Measurements from ENCODE around the gene RANGRF.

RANGRF gene

GRCh38 chr17:8333281-8333680 is 44.8 kb downstream of the RANGRF start:
- no peak overlapping the region for H3K4me2 ChIP-seq (ENCODE audit: low read length)
- no peaks in the 10 kb centered on the region for H3K9me3 ChIP-seq (ENCODE audit: insufficient read depth, low read length)
- no peak overlapping the region for H2AFZ ChIP-seq (ENCODE audit: low read depth, low read length)
- H4K20me1 ChIP-seq (ENCODE audit: insufficient read depth, low read length): no peaks in the 10 kb centered on the region
- no peak overlapping the region for H3K9ac ChIP-seq (ENCODE audit: low read length)
- H3K36me3 ChIP-seq (replicated peaks; ENCODE audit: low read depth, low read length): no peaks in the 10 kb centered on the region
- no peaks in the 10 kb centered on the region for H3K27me3 ChIP-seq (ENCODE audit: low read depth, low read length)
- TF ChIP-seq, protein P1, sequence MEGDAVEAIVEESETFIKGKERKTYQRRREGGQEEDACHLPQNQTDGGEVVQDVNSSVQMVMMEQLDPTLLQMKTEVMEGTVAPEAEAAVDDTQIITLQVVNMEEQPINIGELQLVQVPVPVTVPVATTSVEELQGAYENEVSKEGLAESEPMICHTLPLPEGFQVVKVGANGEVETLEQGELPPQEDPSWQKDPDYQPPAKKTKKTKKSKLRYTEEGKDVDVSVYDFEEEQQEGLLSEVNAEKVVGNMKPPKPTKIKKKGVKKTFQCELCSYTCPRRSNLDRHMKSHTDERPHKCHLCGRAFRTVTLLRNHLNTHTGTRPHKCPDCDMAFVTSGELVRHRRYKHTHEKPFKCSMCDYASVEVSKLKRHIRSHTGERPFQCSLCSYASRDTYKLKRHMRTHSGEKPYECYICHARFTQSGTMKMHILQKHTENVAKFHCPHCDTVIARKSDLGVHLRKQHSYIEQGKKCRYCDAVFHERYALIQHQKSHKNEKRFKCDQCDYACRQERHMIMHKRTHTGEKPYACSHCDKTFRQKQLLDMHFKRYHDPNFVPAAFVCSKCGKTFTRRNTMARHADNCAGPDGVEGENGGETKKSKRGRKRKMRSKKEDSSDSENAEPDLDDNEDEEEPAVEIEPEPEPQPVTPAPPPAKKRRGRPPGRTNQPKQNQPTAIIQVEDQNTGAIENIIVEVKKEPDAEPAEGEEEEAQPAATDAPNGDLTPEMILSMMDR (IDR thresholded peaks at IDR 0.05; ENCODE audit: low read depth, low read length): no peak
- TF ChIP-seq EZH2phosphoT487 (IDR thresholded peaks at IDR 0.05; ENCODE audit: low read depth): no peak
- no peak overlapping the region for H3K4me3 ChIP-seq (ENCODE audit: low read length)
- no peak overlapping the region for H3K27ac ChIP-seq (ENCODE audit: low read length)
- no peaks in the 10 kb centered on the region for H3K79me2 ChIP-seq (ENCODE audit: low read length)
- H3K4me1 ChIP-seq (ENCODE audit: low read length): peaks cover 6% of the 10 kb centered on the region; the same call in 1 of the 2 replicates

- Histone ChIP-seq H2AFZ (ENCODE audit: low read depth, low read length) (peak overlapping the region; percentile 45; the same call in 1 of the 2 replicates), H3K27me3 (ENCODE audit: low read depth, low read length) (no peaks in the 10 kb centered on the region), H3K79me2 (ENCODE audit: low read length) (no peaks in the 10 kb centered on the region), H4K20me1 (ENCODE audit: insufficient read depth, low read length) (no peaks in the 10 kb centered on the region), H3K9ac (ENCODE audit: low read length) (0 out of 2 replicates have a peak overlapping the region, but pooled peaks have one; percentile 4), H3K4me2 (ENCODE audit: low read length) (peak overlapping the region; percentile 67), H3K4me1 (ENCODE audit: low read length) (peaks cover 9% of the 10 kb centered on the region; the same call in 1 of the 2 replicates), H3K4me3 (ENCODE audit: low read length) (peak overlapping the region; percentile 55), H3K9me3 (ENCODE audit: insufficient read depth, low read length) (no peaks in the 10 kb centered on the region), H3K36me3 (replicated peaks; ENCODE audit: low read depth, low read length) (no peaks in the 10 kb centered on the region), H3K27ac (ENCODE audit: low read length) (no peak overlapping the region)
- TF ChIP-seq, protein P1 (IDR thresholded peaks at IDR 0.05; ENCODE audit: low read depth, low read length): no peak
- TF ChIP-seq EZH2phosphoT487 (IDR thresholded peaks at IDR 0.05; ENCODE audit: low read depth): no peak
These were observed 49.6 kb downstream of the RANGRF start for GRCh38 chr17:8337802-8338752.

- Histone ChIP-seq H3K4me3 (ENCODE audit: low read length) (no peak overlapping the region), H2AFZ (ENCODE audit: low read depth, low read length) (0 out of 2 replicates have a peak overlapping the region, but pooled peaks have one; percentile 45), H4K20me1 (ENCODE audit: insufficient read depth, low read length) (no peaks in the 10 kb centered on the region), H3K4me2 (ENCODE audit: low read length) (peak overlapping the region; percentile 67), H3K79me2 (ENCODE audit: low read length) (no peaks in the 10 kb centered on the region), H3K27me3 (ENCODE audit: low read depth, low read length) (no peaks in the 10 kb centered on the region), H3K9ac (ENCODE audit: low read length) (no peak overlapping the region), H3K4me1 (ENCODE audit: low read length) (peaks cover 9% of the 10 kb centered on the region; the same call in 1 of the 2 replicates), H3K9me3 (ENCODE audit: insufficient read depth, low read length) (no peaks in the 10 kb centered on the region), H3K36me3 (replicated peaks; ENCODE audit: low read depth, low read length) (no peaks in the 10 kb centered on the region), H3K27ac (ENCODE audit: low read length) (no peak overlapping the region)
- TF ChIP-seq, protein P1 (IDR thresholded peaks at IDR 0.05; ENCODE audit: low read depth, low read length): no peak
- no peak for TF ChIP-seq EZH2phosphoT487 (IDR thresholded peaks at IDR 0.05; ENCODE audit: low read depth)
These were observed 50.3 kb downstream of the RANGRF start for GRCh38 chr17:8338753-8339140.

DNA sequence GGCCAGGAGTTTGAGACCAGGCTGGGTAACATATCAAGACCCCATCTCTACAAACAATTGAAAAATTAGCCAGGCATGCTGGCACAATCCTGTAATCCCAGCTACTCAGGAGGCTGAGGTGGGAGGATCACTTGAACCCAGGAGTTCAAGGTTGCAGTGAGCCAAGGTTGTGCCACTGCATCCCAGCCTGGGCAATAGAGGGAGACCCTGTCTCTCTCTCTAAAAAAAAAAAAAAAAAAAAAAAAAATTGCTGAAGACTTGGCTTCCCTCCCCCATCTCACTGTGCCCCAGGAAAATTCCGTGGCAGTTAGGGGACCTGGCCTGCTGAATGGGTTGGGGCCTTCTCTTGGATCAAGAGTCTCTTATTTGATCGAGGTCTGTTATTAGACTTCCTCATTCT is 51.1 kb downstream of the RANGRF start, which contains the start of gene ODF4:
Gene ODF4 (plus strand): TSS at position 301 of the 400 bp plus-strand sequence. CDS start 212 bp downstream, outside the sequence.
- H4K20me1 ChIP-seq (ENCODE audit: insufficient read depth, low read length): no peaks in the 10 kb centered on the region
- H3K36me3 ChIP-seq (replicated peaks; ENCODE audit: low read depth, low read length): no peaks in the 10 kb centered on the region
- no peaks in the 10 kb centered on the region for H3K9me3 ChIP-seq (ENCODE audit: insufficient read depth, low read length)
- H3K79me2 ChIP-seq (ENCODE audit: low read length): no peaks in the 10 kb centered on the region
- no peak within 1 kb of the TSS for H3K27ac ChIP-seq (ENCODE audit: low read length)
- no peak within 1 kb of the TSS for H2AFZ ChIP-seq (ENCODE audit: low read depth, low read length)
- H3K4me1 ChIP-seq (ENCODE audit: low read length): peaks cover 9% of the 10 kb centered on the region; the same call in 1 of the 2 replicates
- H3K4me2 ChIP-seq (ENCODE audit: low read length): no peak within 1 kb of the TSS
- TF ChIP-seq EZH2phosphoT487 (IDR thresholded peaks at IDR 0.05; ENCODE audit: low read depth): no peak
- TF ChIP-seq, protein P1 (IDR thresholded peaks at IDR 0.05; ENCODE audit: low read depth, low read length): no peak
- H3K4me3 ChIP-seq (ENCODE audit: low read length): no peak within 1 kb of the TSS
- H3K9ac ChIP-seq (ENCODE audit: low read length): no peak within 1 kb of the TSS
- no peaks in the 10 kb centered on the region for H3K27me3 ChIP-seq (ENCODE audit: low read depth, low read length)

Data from OCI-LY3 (cell line).